Vagina (tissue), 2 donors: ENCODE results near the gene KLRD1. TPM values are rescaled to one million over a fixed set of nuclear protein-coding genes. Genes with fewer than 3 reads are reported as not detected.
"Not testable (repeated sequence)": the region's sequence is repeated elsewhere in the genome, so short reads cannot be mapped to it uniquely, and the experiment has no call there.

Experiments
- DNase-seq, 2 donors: peaks; one replicate each; pipeline ENCODE4 v3.0.0-alpha.2; 2017; ENCODE audit errors: extremely low spot score in 2 of 2
- H3K27ac ChIP-seq: fragments of 200-600 bp; sonication (generic); one replicate; pipeline ENCODE4 v1.5.1; 2019
- H3K27me3 ChIP-seq: fragments of 200-600 bp; sonication (generic); one replicate; pipeline ENCODE4 v1.5.1; 2019
- H3K36me3 ChIP-seq, 2 donors: fragments of 200-600 bp; sonication (generic); one replicate each; pipeline ENCODE4 v1.5.1; 2017 to 2019
- H3K4me1 ChIP-seq: fragments of 200-600 bp; sonication (generic); one replicate; pipeline ENCODE4 v1.5.1; 2019
- H3K4me3 ChIP-seq, 2 donors: fragments of 200-600 bp; sonication (generic); 1 replicate in 1 of 2; 2 replicates in 1 of 2; pipeline ENCODE4 v1.5.1; 2016 to 2019
- H3K9me3 ChIP-seq: fragments of 200-600 bp; sonication (generic); one replicate; pipeline ENCODE4 v1.5.1; 2019
- CTCF ChIP-seq, 3 experiments: fragments of 450-650 bp in 2 of 3; fragments of 200-600 bp in 1 of 3; sonication (generic) in 1 of 3; IDR thresholded peaks; one replicate each; pipeline ENCODE4 v1.5.1; 2017 to 2019; ENCODE audit warnings: antibody characterized with exemption in 3 of 3, mild to moderate bottlenecking in 2 of 3, moderate library complexity in 2 of 3
- POLR2A ChIP-seq, 2 donors: fragments of 450-650 bp; IDR thresholded peaks; one replicate each; pipeline ENCODE4 v1.6.1; 2017; ENCODE audit warnings: antibody characterized with exemption in 2 of 2, mild to moderate bottlenecking in 2 of 2, moderate library complexity in 2 of 2
- POLR2AphosphoS5 ChIP-seq, 2 donors: sonication (generic); formaldehyde crosslinking; IDR thresholded peaks; one replicate each; pipeline ENCODE4 v1.9.0; 2017; ENCODE audit warnings: antibody characterized with exemption in 2 of 2, mild to moderate bottlenecking in 2 of 2, low read depth in 1 of 2; ENCODE audit not compliant: insufficient read depth in 1 of 2
- intact Hi-C: fragments of 100-400 bp; cut with DNase I; formaldehyde crosslinking; loops from one replicate; pipeline ENCODE4 v1.15.1; 2023
- total RNA-seq: library from RNA; depleted of rRNA; stranded (reverse); fragments of >200 nt; gene quantifications from one replicate; pipeline ENCODE4 v1.2.3, GENCODE V29; 2016

Gene KLRD1
- total RNA-seq, 1 donor from 2014 or later, result 4.4 TPM

- DNase-seq, result no peak
- no peak overlapping the region for H3K4me3 ChIP-seq
- no peaks in the 10 kb centered on the region for H3K27me3 ChIP-seq
- intact Hi-C loops, result no loop called here
- H3K36me3 ChIP-seq, result no peaks in the 10 kb centered on the region
- no peak for TF ChIP-seq POLR2AphosphoS5 (IDR thresholded peaks at IDR 0.05; ENCODE audit: insufficient read depth in 1 of 2, low read depth in 1 of 2)
- TF ChIP-seq POLR2A (IDR thresholded peaks at IDR 0.05), result no peak
- no peak for TF ChIP-seq CTCF (IDR thresholded peaks at IDR 0.05)
- no peaks in the 10 kb centered on the region for H3K9me3 ChIP-seq
- H3K27ac ChIP-seq, result no peak overlapping the region
- no peaks in the 10 kb centered on the region for H3K4me1 ChIP-seq
These were observed 2.3 kb upstream of the KLRD1 start for GRCh38 chr12:10305411-10305810.

- Histone ChIP-seq H3K4me1 (no peaks in the 10 kb centered on the region), H3K4me3 (no peak overlapping the region), H3K9me3 (no peaks in the 10 kb centered on the region), H3K27ac (no peak overlapping the region), H3K36me3 (no peaks in the 10 kb centered on the region), H3K27me3 (no peaks in the 10 kb centered on the region)
- intact Hi-C loops, result no loop called here
- TF ChIP-seq CTCF (IDR thresholded peaks at IDR 0.05), result no peak
- TF ChIP-seq POLR2AphosphoS5 (IDR thresholded peaks at IDR 0.05; ENCODE audit: insufficient read depth in 1 of 2, low read depth in 1 of 2), result no peak
- no peak for TF ChIP-seq POLR2A (IDR thresholded peaks at IDR 0.05)
- no peak for DNase-seq
These were observed 3.5 kb downstream of the KLRD1 start for GRCh38 chr12:10310926-10311720.

- H3K4me3 ChIP-seq, result no peak overlapping the region
- TF ChIP-seq POLR2AphosphoS5 (IDR thresholded peaks at IDR 0.05; ENCODE audit: insufficient read depth in 1 of 2, low read depth in 1 of 2) (no peak), POLR2A (IDR thresholded peaks at IDR 0.05) (no peak), CTCF (IDR thresholded peaks at IDR 0.05) (no peak)
These were observed 11.7 kb downstream of the KLRD1 start for GRCh38 chr12:10319388-10319787.

GRCh38 chr12:10320643-10321042 lies 13.0 kb downstream of the KLRD1 start:
- no peak for DNase-seq
- no peaks in the 10 kb centered on the region for H3K4me1 ChIP-seq
- H3K9me3 ChIP-seq, result no peaks in the 10 kb centered on the region
- H3K36me3 ChIP-seq, result no peaks in the 10 kb centered on the region
- no peaks in the 10 kb centered on the region for H3K27me3 ChIP-seq
- H3K27ac ChIP-seq, result no peak overlapping the region
- no peak overlapping the region for H3K4me3 ChIP-seq
- intact Hi-C loops, result loop anchor here (10.0 kb wide), 1 partner anchor 254 kb away; no protein-coding TSS in a partner anchor
- TF ChIP-seq CTCF (IDR thresholded peaks at IDR 0.05), result no peak
- no peak for TF ChIP-seq POLR2AphosphoS5 (IDR thresholded peaks at IDR 0.05; ENCODE audit: insufficient read depth in 1 of 2, low read depth in 1 of 2)
- no peak for TF ChIP-seq POLR2A (IDR thresholded peaks at IDR 0.05)

More at GRCh38 chr12:10319388-10319787, 11.7 kb downstream of the KLRD1 start:
- Histone ChIP-seq H3K36me3 (no peaks in the 10 kb centered on the region), H3K9me3 (no peaks in the 10 kb centered on the region), H3K27me3 (no peaks in the 10 kb centered on the region), H3K27ac (no peak overlapping the region), H3K4me1 (no peaks in the 10 kb centered on the region)
- DNase-seq, result no peak
- intact Hi-C loops, result no loop called here

GRCh38 chr12:10328691-10329090 lies 21.0 kb downstream of the KLRD1 start:
- H3K36me3 ChIP-seq, H3K27me3 ChIP-seq, H3K9me3 ChIP-seq, H3K4me3 ChIP-seq, DNase-seq, H3K4me1 ChIP-seq, H3K27ac ChIP-seq: not testable (repeated sequence)
- intact Hi-C loops, result loop anchor here (10.0 kb wide), 1 partner anchor 246 kb away; no protein-coding TSS in a partner anchor
